ENCODE measurements around the gene MAP6.

MAP6 gene

DNA sequence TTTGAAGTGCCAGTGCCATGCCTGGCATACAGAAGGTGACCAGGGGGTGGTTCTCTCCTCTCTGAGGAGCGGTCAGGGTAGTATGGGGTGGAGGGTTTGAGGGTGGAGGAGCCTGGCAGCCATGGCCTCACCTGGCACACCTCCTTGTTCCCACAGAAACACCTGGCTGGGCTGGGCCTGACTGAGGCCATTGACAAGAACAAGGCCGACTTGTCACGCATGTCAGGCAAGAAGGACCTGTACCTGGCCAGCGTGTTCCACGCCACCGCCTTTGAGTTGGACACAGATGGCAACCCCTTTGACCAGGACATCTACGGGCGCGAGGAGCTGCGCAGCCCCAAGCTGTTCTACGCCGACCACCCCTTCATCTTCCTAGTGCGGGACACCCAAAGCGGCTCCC lies 97.2 kb downstream of the MAP6 start:
- DNase-seq (ENCODE audit: low spot score): no peak
- in situ Hi-C loops (cut with MboI; ENCODE audit: low pct_unique_long_range_greater_than_20kb, low sequenced_read_pairs, unreplicated experiment): no loop called here
- TF ChIP-seq, protein P1, sequence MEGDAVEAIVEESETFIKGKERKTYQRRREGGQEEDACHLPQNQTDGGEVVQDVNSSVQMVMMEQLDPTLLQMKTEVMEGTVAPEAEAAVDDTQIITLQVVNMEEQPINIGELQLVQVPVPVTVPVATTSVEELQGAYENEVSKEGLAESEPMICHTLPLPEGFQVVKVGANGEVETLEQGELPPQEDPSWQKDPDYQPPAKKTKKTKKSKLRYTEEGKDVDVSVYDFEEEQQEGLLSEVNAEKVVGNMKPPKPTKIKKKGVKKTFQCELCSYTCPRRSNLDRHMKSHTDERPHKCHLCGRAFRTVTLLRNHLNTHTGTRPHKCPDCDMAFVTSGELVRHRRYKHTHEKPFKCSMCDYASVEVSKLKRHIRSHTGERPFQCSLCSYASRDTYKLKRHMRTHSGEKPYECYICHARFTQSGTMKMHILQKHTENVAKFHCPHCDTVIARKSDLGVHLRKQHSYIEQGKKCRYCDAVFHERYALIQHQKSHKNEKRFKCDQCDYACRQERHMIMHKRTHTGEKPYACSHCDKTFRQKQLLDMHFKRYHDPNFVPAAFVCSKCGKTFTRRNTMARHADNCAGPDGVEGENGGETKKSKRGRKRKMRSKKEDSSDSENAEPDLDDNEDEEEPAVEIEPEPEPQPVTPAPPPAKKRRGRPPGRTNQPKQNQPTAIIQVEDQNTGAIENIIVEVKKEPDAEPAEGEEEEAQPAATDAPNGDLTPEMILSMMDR (IDR thresholded peaks at IDR 0.05; ENCODE audit: extremely low read depth, insufficient read depth, missing control alignments): no peak

DNA sequence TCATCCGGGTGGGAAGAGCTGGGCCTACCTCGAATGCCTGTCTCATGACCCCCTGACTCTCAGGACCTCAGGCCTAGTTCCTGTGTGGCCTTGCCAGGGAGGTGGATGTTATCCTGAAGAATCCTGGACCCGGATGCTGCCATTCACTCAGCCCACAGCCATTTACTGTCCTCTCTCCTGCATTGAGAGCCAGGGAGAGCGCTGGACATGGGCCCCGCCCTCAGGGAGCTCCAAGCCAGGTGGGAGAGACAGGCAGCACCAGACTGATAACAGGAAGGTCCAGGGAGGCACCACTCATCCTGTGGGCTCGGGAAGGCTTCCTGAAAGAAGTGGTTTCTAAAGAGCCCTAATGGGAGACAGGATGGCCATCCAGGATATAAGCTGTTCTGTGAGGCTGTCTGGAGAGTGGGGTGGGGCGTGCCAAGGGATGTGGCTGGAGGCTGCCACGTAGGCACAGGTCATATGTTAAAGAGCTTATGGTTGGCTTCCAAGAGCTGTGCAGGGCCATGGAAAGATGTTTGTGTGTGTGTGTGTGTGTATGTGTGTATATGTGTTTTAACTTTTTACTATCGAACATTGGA lies 98.2 kb downstream of the MAP6 start:
- no peak for DNase-seq (ENCODE audit: low spot score)
- in situ Hi-C loops (cut with MboI; ENCODE audit: low pct_unique_long_range_greater_than_20kb, low sequenced_read_pairs, unreplicated experiment): no loop called here
- TF ChIP-seq, protein P1 (IDR thresholded peaks at IDR 0.05; ENCODE audit: extremely low read depth, insufficient read depth, missing control alignments): no peak

DNA sequence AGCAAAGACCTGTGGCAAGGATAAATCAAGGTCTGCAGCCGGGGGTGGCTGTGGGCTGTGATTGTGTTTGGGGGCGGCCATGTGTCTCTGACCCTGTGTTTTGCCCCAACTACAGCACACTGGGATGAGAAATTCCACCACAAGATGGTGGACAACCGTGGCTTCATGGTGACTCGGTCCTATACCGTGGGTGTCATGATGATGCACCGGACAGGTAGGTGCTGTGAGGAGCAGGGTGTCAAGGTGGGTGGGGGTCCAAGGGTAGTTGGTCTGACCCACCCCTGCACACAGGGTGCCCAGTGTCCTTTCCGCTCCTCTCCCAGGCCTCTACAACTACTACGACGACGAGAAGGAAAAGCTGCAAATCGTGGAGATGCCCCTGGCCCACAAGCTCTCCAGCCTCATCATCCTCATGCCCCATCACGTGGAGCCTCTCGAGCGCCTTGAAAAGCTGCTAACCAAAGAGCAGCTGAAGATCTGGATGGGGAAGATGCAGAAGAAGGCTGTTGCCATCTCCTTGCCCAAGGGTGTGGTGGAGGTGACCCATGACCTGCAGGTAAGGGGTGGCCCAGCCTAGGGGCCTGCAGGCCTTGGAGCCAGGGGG lies 100.1 kb downstream of the MAP6 start:
- no peak for DNase-seq (ENCODE audit: low spot score)
- in situ Hi-C loops (cut with MboI; ENCODE audit: low pct_unique_long_range_greater_than_20kb, low sequenced_read_pairs, unreplicated experiment): no loop called here
- TF ChIP-seq, protein P1 (IDR thresholded peaks at IDR 0.05; ENCODE audit: extremely low read depth, insufficient read depth, missing control alignments): no peak

DNA sequence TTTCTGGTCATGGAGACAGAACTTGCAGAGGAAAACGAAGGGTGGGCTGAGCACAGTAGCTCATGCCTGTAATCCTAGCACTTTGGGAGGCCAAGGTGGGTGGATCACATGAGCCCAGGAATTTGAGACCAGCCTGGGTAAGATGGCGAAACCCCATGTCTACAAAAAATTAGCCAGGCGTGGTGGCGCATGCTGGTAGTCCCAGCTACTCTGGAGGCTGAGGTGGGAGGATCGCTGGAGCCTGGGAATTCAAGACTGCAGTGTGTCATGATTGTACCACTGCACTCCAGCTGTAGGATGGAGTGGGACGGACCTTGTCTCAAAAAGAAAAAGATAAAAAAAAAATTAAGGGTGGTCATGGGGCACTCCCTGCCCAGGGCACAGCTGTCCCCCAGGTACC lies 100.9 kb downstream of the MAP6 start:
- TF ChIP-seq, protein P1 (IDR thresholded peaks at IDR 0.05; ENCODE audit: extremely low read depth, insufficient read depth, missing control alignments): no peak
- in situ Hi-C loops (cut with MboI; ENCODE audit: low pct_unique_long_range_greater_than_20kb, low sequenced_read_pairs, unreplicated experiment): no loop called here

DNA sequence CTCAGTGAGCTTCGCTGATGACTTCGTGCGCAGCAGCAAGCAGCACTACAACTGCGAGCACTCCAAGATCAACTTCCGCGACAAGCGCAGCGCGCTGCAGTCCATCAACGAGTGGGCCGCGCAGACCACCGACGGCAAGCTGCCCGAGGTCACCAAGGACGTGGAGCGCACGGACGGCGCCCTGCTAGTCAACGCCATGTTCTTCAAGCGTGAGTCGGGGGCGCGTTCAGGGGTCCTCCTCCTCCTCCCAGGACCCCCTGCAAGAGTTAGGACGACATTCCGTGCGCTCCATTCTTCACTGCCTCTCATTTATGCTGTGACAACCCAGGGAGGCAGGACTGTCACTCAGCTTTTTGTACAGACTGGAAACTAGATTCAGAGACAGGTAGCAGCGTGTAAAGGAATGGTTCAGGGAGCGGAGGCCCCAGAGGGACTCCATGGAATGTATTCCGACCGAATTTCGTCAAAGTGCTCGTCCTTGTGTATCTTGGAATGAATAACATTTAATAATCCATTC lies 102.0 kb downstream of the MAP6 start:
- no peak for DNase-seq (ENCODE audit: low spot score)
- in situ Hi-C loops (cut with MboI; ENCODE audit: low pct_unique_long_range_greater_than_20kb, low sequenced_read_pairs, unreplicated experiment): no loop called here
- TF ChIP-seq, protein P1 (IDR thresholded peaks at IDR 0.05; ENCODE audit: extremely low read depth, insufficient read depth, missing control alignments): no peak

More for the DNA sequence above, 100.9 kb downstream of the MAP6 start:
- DNase-seq (ENCODE audit: low spot score): no peak

DNA sequence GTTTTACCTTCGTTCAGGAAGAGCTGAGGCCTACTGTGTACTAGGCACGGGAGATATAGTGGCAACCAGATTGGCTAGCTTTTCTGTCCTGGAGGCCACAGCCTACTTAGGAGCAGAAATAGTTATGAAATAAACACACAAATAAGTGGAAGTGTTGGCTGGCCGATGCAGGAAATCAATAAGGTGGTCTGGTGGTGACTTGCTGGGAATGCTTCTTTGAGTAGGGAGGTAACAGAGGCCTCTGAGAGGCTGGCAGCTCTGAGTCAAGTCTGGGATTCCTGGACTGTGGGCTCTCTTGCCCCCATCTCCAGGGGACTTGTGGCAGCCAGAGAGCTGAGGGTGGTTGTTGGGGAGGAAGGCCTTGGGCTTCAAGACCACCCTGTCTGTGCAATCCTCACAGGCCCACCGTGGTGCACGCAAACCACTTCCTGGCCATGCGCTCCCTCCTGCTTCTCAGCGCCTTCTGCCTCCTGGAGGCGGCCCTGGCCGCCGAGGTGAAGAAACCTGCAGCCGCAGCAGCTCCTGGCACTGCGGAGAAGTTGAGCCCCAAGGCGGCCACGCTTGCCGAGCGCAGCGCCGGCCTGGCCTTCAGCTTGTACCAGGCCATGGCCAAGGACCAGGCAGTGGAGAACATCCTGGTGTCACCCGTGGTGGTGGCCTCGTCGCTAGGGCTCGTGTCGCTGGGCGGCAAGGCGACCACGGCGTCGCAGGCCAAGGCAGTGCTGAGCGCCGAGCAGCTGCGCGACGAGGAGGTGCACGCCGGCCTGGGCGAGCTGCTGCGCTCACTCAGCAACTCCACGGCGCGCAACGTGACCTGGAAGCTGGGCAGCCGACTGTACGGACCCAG lies 102.7 kb downstream of the MAP6 start:
- TF ChIP-seq, protein P1 (IDR thresholded peaks at IDR 0.05; ENCODE audit: extremely low read depth, insufficient read depth, missing control alignments): no peak
- no peak for DNase-seq (ENCODE audit: low spot score)
- in situ Hi-C loops (cut with MboI; ENCODE audit: low pct_unique_long_range_greater_than_20kb, low sequenced_read_pairs, unreplicated experiment): no loop called here

All from GM13977 (cell line).